Upper lobe of left lung (tissue), 6 donors: ENCODE results near the gene VSTM2L. TPM values are rescaled to one million over a fixed set of nuclear protein-coding genes. Genes with fewer than 3 reads are reported as not detected.
A peak's percentile ranks its signal among the peaks of the same experiment; 100 is the strongest.

ENCODE experiments used
- ATAC-seq, 2 donors: fragments of 200-7000 bp; cut with Tn5 transposase; one replicate each; pipeline ENCODE4 v1.9.1; 2022; ENCODE audit warnings: mild to moderate bottlenecking in 2 of 2, moderate library complexity in 2 of 2; ENCODE audit not compliant: low FRiP score in 2 of 2
- DNase-seq, 2 donors: peaks; one replicate each; pipeline ENCODE4 v3.0.0-alpha.2; 2019 to 2020
- H3K27ac ChIP-seq, 4 donors: fragments of 200-600 bp; sonication (generic); one replicate each; pipeline ENCODE4 v1.5.1; 2016 to 2019
- H3K27me3 ChIP-seq, 4 donors: fragments of 200-600 bp; sonication (generic); one replicate each; pipeline ENCODE4 v1.5.1; 2017 to 2019
- H3K36me3 ChIP-seq, 4 donors: fragments of 200-600 bp; sonication (generic); one replicate each; pipeline ENCODE4 v1.5.1; 2016 to 2019
- H3K4me1 ChIP-seq, 4 donors: fragments of 200-600 bp; sonication (generic); one replicate each; pipeline ENCODE4 v1.5.1; 2018 to 2019
- H3K4me3 ChIP-seq, 4 donors: fragments of 200-600 bp; sonication (generic); one replicate each; pipeline ENCODE4 v1.5.1; 2017 to 2019; ENCODE audit warnings: mild to moderate bottlenecking in 2 of 4, moderate library complexity in 1 of 4
- H3K9me3 ChIP-seq, 4 donors: fragments of 200-600 bp; sonication (generic); one replicate each; pipeline ENCODE4 v1.5.1; 2018 to 2019
- CTCF ChIP-seq, 6 experiments: fragments of 450-650 bp in 4 of 6; fragments of 200-600 bp in 2 of 6; sonication (generic) in 2 of 6; IDR thresholded peaks; one replicate each; pipeline ENCODE4 v1.5.1; 2016 to 2019; ENCODE audit warnings: antibody characterized with exemption in 6 of 6
- EP300 ChIP-seq, 4 donors: sonication (generic); formaldehyde crosslinking; IDR thresholded peaks; one replicate each; pipeline ENCODE4 v1.5.1; 2017; ENCODE audit warnings: antibody characterized with exemption in 4 of 4, control low read depth in 2 of 4
- POLR2A ChIP-seq, 4 donors: fragments of 450-650 bp; IDR thresholded peaks; one replicate each; pipeline ENCODE4 v1.5.1; 2016 to 2017; ENCODE audit warnings: antibody characterized with exemption in 4 of 4, mild to moderate bottlenecking in 2 of 4
- POLR2AphosphoS5 ChIP-seq, 2 donors: sonication (generic); formaldehyde crosslinking; IDR thresholded peaks; one replicate each; pipeline ENCODE4 v1.5.1; 2017; ENCODE audit warnings: antibody characterized with exemption in 2 of 2
- WGBS, 2 donors: methylation state at CpG; one replicate each; pipeline ENCODE4 v1.1.5; 2017 to 2018; 5-methylcytosine and 5-hydroxymethylcytosine counted together
- total RNA-seq, 6 donors: library from RNA; depleted of rRNA in 4 of 6; stranded (reverse); fragments of >200 nt in 4 of 6; gene quantifications; one replicate each; pipeline versions ENCODE4 v1.1.0 to v1.2.1, GENCODE V29; 2016 to 2021
- donor health status: DM: no; HTN: no; CAD: no; lungs with moderate emphysema.
- donor health status: DM: no; HTN: yes; CAD: no; lungs with severe emphysema.

VSTM2L gene
- total RNA-seq, 6 donors from 2014 or later, result 1.0 to 47.2 (median 24.8) TPM

- 76 to 79% methylated on average over 7 of the region's 7 CpGs for WGBS, 2 donors
- H3K27ac ChIP-seq, result no peak overlapping the region
- no peak for DNase-seq
- H3K9me3 ChIP-seq, result peaks cover 0 to 5% (median 2%) of the 10 kb centered on the region in 4 donors
- no peak overlapping the region for H3K4me3 ChIP-seq
- no peaks in the 10 kb centered on the region for H3K36me3 ChIP-seq
- TF ChIP-seq POLR2AphosphoS5 (IDR thresholded peaks at IDR 0.05) (no peak), EP300 (IDR thresholded peaks at IDR 0.05) (no peak), POLR2A (IDR thresholded peaks at IDR 0.05) (no peak), CTCF (IDR thresholded peaks at IDR 0.05) (no peak)
- H3K27me3 ChIP-seq, result no peaks in the 10 kb centered on the region
- no peaks in the 10 kb centered on the region for H3K4me1 ChIP-seq
- no peak for ATAC-seq
These were observed 67.3 kb downstream of the VSTM2L start for GRCh38 chr20:37969949-37970855.

- TF ChIP-seq POLR2AphosphoS5 (IDR thresholded peaks at IDR 0.05), result no peak
- TF ChIP-seq EP300 (IDR thresholded peaks at IDR 0.05), result no peak
- TF ChIP-seq POLR2A (IDR thresholded peaks at IDR 0.05), result no peak
- no peak for TF ChIP-seq CTCF (IDR thresholded peaks at IDR 0.05)
- no peaks in the 10 kb centered on the region for H3K36me3 ChIP-seq
- no peak for DNase-seq
- H3K27ac ChIP-seq, result no peak overlapping the region
- peak in 1 of 2 donors; percentile 59 for ATAC-seq
- H3K9me3 ChIP-seq, result peaks cover 0 to 5% (median 2%) of the 10 kb centered on the region in 4 donors
- H3K27me3 ChIP-seq, result no peaks in the 10 kb centered on the region
- H3K4me3 ChIP-seq, result no peak overlapping the region
- no peaks in the 10 kb centered on the region for H3K4me1 ChIP-seq
These were observed 67.9 kb downstream of the VSTM2L start for GRCh38 chr20:37970856-37971245.

GRCh38 chr20:37971561-37972127 is 68.7 kb downstream of the VSTM2L start:
- TF ChIP-seq CTCF (IDR thresholded peaks at IDR 0.05) (no peak), EP300 (IDR thresholded peaks at IDR 0.05) (no peak), POLR2A (IDR thresholded peaks at IDR 0.05) (no peak), POLR2AphosphoS5 (IDR thresholded peaks at IDR 0.05) (no peak)
- ATAC-seq, result no peak
- WGBS, 2 donors, result 90 to 97% methylated on average over 5 of the region's 5 CpGs

GRCh38 chr20:37972256-37973058 is 69.5 kb downstream of the VSTM2L start:
- TF ChIP-seq EP300 (IDR thresholded peaks at IDR 0.05) (no peak), POLR2AphosphoS5 (IDR thresholded peaks at IDR 0.05) (no peak), POLR2A (IDR thresholded peaks at IDR 0.05) (no peak), CTCF (IDR thresholded peaks at IDR 0.05) (no peak)
- no peak for DNase-seq

More at GRCh38 chr20:37971561-37972127, 68.7 kb downstream of the VSTM2L start:
- H3K36me3 ChIP-seq, result no peaks in the 10 kb centered on the region
- no peak overlapping the region for H3K4me3 ChIP-seq
- H3K27me3 ChIP-seq, result no peaks in the 10 kb centered on the region
- H3K4me1 ChIP-seq, result no peaks in the 10 kb centered on the region
- DNase-seq, result no peak
- H3K27ac ChIP-seq, result no peak overlapping the region
- peaks cover 0 to 5% (median 2%) of the 10 kb centered on the region in 4 donors for H3K9me3 ChIP-seq

More at GRCh38 chr20:37972256-37973058, 69.5 kb downstream of the VSTM2L start:
- H3K9me3 ChIP-seq, result peaks cover 0 to 5% (median 2%) of the 10 kb centered on the region in 4 donors
- 90 to 94% methylated on average over 7 of the region's 7 CpGs for WGBS, 2 donors
- ATAC-seq, result no peak
- no peaks in the 10 kb centered on the region for H3K36me3 ChIP-seq
- no peak overlapping the region for H3K4me3 ChIP-seq
- no peaks in the 10 kb centered on the region for H3K4me1 ChIP-seq
- no peak overlapping the region for H3K27ac ChIP-seq
- no peaks in the 10 kb centered on the region for H3K27me3 ChIP-seq
